Femur (tissue), 1 donor: Measurements from ENCODE around the gene PGGHG.
"Not testable (repeated sequence)": the region's sequence is repeated elsewhere in the genome, so short reads cannot be mapped to it uniquely, and the experiment has no call there.

Source experiments
- DNase-seq: peaks from one replicate; pipeline ENCODE4 v3.0.0-alpha.2; 2017

The PGGHG gene

DNA sequence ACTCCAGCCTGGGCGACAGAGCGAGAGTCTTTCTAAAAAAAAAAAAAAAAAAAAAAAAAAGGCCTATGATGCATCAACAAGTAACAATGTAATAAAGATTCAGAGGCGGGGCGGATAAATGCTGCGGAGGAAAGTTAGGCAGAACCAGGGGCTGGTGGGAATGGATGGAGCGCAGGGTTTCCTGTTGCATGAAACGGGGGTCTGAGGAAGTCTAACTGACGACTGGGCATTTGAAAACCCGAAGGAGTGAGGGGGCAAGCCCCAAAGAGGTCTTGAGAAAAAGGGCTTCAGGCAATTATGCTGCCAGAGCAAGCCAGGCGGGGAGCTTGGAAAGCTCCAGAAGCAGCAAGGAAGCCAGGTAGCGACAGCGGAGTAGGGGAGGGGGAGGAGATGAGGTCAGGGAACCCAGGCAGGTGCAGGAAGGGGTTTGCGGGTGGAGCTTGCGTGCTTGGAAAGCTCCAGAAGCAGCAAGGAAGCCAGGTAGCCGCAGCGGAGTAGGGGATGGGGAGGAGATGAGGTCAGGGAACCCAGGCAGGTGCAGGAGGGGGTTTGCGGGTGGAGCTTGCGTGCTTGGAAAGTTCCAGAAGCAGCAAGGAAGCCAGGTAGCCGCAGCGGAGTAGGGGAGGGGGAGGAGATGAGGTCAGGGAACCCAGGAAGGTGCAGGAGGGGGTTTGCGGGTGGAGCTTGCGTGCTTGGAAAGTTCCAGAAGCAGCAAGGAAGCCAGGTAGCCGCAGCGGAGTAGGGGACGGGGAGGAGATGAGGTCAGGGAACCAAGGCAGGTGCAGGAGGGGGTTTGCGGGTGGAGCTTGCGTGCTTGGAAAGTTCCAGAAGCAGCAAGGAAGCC lies 1.7 kb upstream of the PGGHG start:
- not testable (repeated sequence) for DNase-seq

DNA sequence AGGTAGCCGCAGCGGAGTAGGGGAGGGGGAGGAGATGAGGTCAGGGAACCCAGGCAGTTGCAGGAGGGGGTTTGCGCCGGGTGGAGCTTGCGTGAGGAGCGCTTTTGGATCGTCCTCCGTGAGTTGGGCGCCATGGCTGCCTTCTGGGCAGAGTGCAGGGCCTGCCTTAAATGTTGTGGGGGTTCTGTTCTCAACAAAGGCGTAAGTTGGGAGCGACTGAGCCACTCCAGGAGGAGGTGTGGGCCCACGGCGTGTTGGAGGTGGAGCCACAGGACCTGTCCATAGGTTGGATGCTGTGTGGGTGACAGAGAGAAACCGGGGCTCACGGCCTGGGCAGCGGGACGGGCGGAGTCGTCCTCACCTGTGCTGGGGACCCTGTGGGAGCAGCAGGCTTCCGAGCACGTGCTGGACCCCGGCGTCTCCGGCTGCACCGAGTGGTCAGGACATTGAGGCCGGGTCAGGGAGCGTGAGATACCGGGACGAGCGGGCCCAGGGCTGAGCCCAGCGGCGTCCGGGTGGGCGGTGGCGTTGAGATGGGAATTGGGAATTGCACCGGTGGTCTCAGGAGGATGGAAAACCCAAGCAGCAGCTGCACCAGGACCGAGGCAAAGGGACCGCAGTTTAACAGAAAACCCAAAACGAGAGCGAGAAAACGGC lies 977 bp upstream of the PGGHG start:
- DNase-seq, result no peak

DNA sequence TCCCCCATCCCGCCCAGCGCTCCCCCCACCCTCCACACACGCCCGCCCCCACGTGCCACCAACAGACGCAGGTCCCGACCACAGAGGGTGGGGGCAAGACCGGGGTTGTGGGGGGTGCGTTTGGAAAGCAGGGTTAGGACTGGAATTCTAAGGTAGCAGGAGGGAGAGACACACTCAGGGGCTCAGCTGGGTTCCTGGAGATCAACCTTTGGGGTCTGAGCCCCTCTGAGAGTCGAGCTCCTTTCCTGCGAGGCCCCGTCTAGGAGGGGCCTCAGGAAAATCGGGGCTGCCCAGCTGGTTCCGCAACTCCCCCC lies 429 bp downstream of the PGGHG start:
- no peak for DNase-seq

DNA sequence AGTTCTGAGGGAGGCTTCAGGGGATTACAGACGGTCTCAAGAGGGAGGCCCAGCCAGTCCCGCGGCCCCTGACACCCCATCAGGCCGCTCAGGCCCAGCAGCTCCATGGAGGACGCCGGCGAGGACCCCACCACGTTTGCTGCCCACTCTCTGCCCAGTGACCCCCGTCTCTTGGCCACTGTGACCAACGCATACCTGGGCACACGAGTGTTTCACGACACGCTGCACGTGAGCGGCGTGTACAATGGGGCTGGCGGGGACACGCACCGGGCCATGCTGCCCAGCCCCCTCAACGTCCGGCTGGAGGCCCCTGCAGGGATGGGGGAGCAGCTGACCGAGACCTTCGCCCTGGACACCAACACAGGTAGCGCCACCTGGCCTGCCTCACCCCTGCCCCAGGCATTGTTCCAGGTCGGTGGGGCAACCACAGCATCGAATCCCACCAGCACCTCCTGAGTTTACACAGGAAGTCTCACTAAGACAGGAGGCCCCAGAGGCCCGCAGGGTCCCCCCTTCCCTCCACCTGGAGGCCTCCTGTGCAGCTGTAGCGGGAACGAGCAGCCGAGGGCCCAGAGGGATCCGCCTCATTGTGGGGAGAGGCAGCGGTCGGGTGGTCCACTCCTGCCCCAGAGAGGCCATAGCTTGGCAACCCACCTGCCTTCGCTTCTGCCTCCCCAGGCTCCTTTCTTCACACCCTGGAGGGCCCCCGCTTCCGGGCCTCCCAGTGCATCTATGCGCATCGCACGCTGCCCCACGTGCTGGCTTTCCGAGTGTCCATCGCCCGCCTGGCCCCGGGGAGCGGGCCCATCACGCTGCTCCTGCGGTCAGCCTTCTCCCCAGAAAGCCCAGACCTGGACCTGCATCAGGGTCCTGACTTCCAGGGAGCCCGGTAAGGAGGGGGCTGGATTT lies 1.0 kb downstream of the PGGHG start:
- peak; percentile 31 for DNase-seq

DNA sequence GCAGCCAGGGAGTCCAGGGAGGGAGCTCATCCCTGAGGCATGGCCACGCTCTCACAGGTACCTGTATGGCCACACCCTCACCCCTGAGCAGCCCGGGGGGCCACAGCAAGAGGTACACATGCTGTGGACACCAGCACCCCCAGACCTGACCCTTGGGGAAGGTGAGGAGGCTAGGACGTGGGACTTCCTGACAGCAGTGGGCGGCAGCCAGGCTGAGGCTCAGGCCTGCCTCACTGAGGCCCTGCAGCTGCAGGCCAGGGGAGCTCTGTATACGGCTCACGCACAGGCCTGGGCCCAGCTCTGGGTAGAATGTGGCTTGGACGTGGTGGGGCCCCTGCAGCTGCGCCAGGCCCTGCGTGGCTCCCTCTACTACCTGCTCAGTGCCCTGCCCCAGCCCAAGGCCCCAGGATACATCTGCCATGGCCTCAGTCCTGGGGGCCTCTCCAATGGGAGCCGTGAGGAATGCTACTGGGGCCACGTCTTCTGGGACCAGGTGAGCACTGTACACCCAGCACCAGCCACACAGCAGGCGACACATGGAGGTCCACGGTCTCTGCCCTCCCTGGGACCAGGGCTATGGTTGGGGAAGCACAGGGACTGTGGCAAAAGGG lies 1.8 kb downstream of the PGGHG start:
- no peak for DNase-seq

DNA sequence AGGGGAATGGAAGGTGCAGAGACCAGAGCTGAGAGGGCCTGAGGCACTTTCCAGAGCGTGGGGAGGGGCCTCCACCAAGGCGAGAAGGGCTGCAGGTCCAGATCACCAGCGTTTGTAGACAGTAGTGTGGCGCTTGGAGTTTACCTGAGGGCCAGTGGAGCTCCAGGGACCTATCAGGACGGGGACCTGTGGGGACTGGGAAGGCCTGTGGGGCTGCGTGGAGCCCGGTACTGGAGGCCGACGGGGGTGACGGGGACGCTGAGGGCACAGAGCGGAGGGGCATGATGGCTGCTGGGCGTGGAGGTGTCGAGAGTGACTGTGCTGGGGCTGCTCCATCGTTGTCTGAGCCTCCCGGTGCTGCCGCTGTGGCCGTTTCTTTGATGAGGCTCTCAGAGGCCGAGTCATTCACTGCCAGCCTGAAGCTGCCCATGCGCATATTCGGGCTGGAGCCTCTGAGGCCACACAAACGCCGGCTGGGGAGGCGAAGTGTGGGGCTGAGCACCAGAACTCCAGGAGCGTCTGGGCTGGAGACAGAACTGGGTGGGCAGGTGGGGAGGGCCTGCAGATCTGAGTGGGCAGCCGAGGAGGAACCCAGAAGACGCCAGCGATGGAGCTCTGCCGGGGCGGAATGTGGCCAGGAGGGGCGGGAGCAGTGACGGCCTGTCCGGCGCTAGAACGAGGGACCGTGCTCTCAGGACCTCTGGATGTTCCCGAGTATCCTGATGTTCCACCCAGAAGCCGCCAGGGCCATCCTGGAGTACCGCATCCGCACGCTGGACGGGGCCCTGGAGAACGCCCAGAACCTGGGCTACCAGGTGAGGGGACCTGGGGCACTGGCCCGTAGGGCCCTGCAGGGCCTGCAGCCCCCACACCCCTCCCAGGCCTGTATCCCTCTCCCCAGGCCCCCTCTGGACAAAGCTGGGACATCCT lies 2.6 kb downstream of the PGGHG start:
- DNase-seq, result no peak

DNA sequence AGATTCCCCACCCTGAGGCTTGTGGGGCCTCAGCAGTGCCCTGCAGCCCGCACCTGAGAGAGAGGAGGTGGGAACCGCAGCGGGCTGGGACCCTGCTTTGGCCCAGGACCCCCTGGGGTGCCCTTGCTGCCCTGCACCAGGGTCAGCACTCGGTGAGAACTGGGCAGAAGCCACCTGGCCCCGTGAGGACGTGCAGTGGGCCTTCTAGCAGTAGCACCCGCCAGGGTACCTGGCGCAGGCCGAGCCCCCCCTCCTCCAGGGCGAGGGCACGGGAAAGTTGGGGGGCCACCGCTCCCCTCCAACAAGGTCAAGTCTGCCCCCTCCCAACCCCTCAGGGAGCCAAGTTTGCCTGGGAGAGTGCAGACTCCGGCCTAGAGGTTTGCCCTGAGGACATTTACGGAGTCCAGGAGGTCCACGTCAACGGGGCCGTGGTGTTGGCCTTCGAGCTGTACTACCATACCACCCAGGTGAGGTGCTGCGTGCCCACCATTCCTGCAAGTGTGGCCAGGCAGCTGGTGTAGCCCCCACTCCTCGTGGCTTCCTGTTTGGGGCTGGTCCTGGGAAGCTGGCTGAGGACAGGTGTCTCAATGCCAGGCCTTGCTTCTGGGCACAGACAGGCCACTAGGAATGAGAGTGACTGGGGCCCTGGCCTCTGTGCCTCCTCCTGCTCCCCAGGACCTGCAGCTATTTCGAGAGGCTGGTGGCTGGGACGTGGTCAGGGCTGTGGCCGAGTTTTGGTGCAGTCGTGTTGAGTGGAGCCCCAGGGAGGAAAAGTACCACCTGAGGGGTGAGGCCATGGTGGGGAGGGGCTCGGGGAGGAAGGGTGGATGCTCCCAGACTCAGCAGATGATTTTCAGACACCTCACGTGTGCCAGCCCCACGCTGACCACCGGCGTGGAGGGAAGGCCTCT lies 3.5 kb downstream of the PGGHG start:
- no peak for DNase-seq

DNA sequence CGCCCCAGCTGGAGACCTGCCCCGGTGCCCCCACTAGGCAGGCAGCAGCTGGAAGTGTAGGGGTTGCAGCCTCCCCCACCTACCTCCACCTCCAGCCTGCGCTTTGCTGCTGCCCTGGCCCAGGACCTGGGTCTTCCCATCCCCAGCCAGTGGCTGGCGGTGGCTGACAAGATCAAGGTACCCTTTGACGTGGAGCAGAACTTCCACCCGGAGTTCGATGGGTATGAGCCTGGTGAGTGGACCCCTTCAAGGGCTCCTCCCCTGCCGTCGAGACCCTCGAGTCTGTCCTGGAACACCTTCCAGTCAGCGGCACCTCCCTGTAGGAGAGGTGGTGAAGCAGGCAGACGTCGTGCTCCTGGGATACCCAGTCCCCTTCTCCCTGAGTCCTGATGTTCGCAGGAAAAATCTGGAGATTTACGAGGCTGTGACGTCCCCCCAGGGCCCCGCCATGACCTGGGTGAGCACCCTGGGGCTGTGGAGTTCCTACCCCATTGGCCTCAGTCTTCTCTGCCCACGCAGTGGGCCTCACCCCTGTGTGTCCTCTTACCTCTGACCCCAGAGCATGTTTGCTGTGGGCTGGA lies 4.4 kb downstream of the PGGHG start:
- DNase-seq, result no peak

DNA sequence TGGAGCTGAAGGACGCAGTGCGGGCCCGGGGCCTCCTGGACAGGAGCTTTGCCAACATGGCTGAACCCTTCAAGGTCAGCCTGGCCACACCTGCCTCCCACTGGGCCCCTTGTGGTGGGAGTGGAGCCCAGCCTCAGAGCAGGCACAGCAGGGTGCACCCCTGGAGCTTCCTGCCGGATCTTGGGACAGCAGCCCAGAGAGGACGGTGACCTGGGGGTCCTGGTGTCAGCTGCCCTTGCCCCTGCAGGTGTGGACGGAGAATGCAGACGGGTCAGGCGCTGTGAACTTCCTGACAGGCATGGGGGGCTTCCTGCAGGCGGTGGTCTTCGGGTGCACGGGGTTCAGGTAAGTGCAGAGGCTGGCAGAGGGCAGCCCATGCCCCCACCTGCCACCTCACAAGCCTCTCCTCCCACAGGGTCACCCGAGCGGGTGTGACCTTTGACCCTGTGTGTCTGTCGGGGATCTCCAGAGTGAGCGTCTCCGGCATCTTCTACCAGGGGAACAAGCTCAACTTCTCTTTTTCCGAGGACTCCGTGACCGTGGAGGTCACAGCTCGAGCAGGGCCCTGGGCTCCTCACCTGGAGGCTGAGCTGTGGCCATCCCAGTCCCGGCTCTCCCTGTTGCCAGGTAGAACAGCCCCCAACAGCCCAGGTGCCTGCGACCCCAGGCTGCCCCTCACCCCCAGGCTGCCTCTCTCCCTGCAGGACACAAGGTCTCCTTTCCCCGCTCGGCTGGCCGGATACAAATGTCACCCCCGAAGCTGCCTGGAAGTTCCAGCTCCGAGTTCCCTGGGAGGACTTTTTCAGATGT lies 5.1 kb downstream of the PGGHG start:
- DNase-seq, result no peak

DNA sequence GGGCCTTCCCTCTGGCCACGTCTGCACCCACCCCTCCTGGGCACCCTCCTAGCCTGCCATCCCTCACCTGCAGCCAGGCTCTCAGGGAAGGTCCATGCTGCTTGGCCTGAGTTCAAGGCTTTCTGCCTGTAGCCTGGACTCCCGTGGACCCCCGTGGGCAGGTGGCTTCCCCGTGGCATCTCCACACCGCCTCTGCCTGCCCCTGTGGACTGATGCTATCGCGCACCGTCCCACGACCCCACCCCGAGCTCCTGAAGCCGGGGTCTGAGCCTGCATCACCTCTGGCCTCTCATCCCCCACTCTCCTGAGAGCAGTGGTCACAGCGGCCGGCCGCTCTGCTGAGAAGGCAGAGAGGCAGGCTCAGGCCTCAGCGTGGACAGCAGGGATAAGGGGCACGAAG lies 5.9 kb downstream of the PGGHG start:
- no peak for DNase-seq

DNA sequence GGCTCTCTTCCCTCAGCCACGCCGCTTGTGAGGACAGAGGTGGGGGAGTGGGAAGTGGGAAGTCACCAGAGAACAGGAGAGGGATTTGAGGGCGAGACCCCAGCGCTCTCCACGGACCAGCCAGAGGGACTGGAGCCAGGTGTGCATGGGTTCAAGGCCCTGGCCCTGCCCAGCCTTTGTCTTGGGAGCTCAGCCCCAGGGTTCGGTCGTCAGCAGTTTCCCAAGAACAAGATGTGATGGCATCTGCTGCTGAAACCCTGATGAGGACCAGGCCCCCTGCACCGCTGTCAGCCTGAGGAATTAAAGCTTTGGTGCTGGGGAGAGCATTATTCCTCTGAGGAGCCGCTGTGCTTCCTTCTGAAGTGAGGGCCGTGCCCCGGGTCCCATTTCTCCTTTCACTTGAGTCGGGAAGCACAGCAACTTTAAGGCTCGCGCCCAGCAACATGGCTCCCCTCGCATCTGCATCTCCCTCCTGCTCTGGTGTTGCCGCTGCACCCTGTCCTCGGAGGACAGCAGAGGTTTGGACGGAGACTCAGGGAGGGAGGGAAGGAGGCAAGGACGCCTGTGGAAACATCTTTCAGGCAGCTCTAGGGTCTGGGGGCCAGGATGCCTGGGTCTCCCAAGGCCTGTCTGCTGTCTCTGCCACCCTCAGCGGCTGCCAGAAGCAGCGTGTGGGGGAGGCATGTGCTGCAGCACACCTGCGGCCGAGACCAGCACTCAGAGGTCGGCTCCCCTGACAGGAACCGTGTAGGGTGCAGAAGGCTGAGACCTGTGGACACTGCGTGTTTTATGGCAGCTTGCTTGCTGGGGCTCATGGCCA lies 6.6 kb downstream of the PGGHG start:
- peak; percentile 13 for DNase-seq

DNA sequence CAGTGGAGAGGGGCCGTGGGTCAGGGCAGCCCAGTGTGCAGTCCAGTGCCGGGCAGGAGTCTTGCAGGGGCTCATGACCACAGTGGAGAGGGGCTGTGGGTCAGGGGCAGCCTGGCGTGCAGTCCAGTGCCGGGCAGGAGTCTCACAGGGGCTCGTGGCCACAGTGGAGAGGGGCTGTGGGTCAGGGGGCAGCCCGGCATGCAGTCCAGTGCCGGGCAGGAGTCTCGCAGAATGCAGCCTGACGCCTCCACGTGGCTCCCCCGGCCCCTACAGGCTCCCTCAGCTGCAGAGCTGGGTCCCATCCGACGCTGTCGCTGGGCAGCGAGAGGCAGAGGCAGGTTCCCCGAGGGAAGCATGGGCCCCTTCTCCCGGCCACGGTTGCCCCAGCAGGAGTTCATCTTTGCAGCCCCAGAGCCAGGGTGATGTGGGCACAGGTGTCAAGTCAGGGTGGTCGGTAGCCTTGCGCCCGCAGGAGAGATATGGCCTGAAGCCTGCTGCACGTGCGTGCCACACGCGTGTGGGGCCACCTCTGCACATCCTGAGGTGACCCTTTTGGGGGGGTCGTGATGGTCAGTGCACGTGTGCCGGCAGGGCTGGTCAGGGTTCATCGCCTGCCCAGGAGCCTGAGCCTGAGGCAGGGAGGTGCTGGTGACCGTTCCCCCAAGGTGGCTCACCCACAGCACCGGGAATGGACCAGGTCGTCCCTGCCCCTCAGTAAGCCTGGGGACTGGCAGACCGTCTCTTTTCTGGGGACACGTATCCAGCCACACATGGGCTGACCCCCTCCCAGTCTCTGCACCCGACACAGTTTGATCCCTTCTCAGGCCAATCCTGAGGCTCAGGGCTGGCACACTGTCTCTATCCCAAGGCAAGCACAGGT lies 7.5 kb downstream of the PGGHG start:
- DNase-seq, result peak; percentile 28

DNA sequence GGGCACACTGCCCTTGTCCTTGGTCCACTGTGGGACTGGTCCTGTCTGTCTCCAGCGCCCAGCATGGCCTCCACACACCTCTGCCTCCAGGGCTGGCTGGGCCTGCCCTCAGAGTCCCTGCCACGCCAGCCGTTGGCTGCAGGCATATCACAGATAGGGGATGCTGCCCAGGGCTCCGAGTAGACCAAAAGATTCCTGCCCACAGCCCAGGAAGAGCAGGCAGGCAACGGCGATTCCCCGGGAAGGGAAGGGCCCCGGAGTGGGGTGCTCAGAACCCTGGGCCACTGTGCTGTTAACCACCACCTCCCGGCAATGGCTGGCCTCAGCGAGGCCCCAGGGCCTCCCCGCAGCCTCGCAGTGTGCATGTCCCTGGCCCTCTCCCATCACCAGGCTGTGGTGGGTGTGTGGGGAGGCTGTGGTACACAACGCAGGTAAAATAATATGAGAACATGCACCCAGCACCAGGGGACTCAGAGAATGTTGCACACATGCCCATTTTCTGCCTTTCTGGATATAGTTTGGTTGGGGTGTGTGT lies 8.2 kb downstream of the PGGHG start:
- no peak for DNase-seq

DNA sequence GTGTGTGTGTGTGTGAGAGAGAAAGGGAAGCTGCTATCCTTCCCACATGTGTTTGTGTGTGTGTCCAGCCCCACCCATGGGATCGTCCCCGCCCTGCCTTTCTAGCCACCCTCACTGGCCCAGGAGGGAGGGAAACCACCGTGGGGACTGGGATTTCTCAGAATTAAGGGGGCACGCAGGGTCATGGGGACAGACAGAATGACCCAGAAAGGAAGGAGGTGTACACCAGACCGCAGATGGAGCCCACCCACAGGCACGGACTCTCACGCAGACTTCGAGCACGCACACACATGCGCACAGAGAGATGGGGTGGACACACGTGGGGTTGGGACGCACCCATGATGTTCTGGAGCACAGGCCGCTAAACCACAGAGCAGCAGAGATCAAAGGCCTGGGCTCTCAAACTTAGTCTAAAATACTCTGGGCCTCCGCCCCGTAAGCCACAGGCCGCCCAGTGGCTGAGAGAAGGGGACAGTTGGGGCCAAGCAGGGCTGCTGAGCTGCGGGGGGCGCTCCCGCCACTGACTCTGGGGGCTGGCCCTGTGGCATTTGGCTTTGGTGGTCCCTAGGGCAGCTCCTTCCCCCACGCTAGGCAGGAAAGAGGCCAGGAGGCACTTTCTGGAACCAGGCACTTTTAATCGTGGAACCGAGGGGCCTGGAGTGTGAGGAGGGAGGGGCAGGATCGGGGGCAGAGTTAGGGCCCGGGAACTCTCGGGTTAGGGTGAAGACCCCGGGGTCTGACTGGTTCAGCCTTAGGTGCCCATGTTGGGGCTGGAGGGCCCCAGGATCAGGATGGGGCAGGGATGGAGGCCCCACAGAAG lies 8.9 kb downstream of the PGGHG start:
- DNase-seq, result peak; percentile 61

DNA sequence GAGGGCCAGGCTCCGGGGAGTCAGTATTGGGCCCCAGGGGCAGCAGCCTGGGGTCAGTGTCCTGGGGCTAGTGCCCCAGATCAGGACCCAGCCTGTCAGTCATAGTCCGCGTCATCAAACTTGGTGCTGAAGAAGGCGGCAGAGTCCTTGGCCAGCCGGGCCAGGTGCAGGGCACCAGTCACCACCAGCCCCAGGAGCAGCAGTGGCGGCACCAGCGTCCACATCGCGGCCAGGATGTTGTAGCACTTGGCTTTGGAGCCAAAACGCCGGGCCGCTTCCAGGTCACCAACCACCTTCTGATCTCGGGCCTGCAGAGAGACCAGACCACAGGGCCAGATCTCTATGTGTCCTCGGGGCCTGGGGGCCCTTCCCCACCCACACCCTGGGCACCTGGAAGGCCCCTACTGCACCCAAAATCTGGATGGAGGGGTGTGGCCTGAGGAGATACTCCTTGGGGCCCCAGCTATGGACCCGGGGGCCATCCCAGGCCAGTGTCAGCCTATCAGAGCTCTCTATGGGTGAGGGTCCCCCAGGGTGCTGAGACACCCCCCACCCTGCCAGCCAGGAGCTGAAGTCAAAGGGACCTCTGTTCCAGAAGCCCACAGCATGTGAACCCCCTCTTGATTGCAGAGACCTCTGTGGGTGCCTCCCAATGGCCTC lies 9.6 kb downstream of the PGGHG start:
- peak; percentile 28 for DNase-seq
